Inferior parietal cortex (tissue), 1 donor: Measurements from ENCODE around the gene DIABLO.
"Not testable (repeated sequence)": the region's sequence is repeated elsewhere in the genome, so short reads cannot be mapped to it uniquely, and the experiment has no call there.

Experiments
- DNase-seq: peaks from one replicate; pipeline ENCODE4 v3.0.0-alpha.2; 2016; ENCODE audit errors: extremely low spot score

The DIABLO gene

GRCh38 chr12:122208073-122208820 is 17.6 kb downstream of the DIABLO start:
- no peak for DNase-seq

GRCh38 chr12:122207391-122207790 is 18.5 kb downstream of the DIABLO start:
- DNase-seq = no peak

- no peak for DNase-seq
These were observed 18.9 kb downstream of the DIABLO start for GRCh38 chr12:122206976-122207375.

- no peak for DNase-seq
These were observed 19.6 kb downstream of the DIABLO start for GRCh38 chr12:122206111-122206881.

GRCh38 chr12:122205053-122205925 is 20.6 kb downstream of the DIABLO start:
- no peak for DNase-seq

GRCh38 chr12:122204167-122205052 is 21.4 kb downstream of the DIABLO start:
- no peak for DNase-seq

- no peak for DNase-seq
These were observed 22.3 kb downstream of the DIABLO start, which contains the start of gene B3GNT4 for GRCh38 chr12:122203301-122204166. TSS of gene B3GNT4 (plus strand) at chr12:122203709. CDS start at chr12:122204619, 910 bp downstream.

GRCh38 chr12:122202811-122203210 is 23.0 kb downstream of the DIABLO start:
- not testable (repeated sequence) for DNase-seq

GRCh38 chr12:122202017-122202416 is 23.8 kb downstream of the DIABLO start:
- no peak for DNase-seq

GRCh38 chr12:122201381-122201780 is 24.5 kb downstream of the DIABLO start:
- no peak for DNase-seq

GRCh38 chr12:122200541-122201175 is 25.2 kb downstream of the DIABLO start:
- no peak for DNase-seq

- no peak for DNase-seq
These were observed 26.1 kb downstream of the DIABLO start for GRCh38 chr12:122199484-122200355.

- DNase-seq = no peak
These were observed 28.3 kb downstream of the DIABLO start for GRCh38 chr12:122197612-122197966.

GRCh38 chr12:122195405-122195804 is 30.4 kb downstream of the DIABLO start:
- DNase-seq = no peak

GRCh38 chr12:122194804-122195203 is 31.0 kb downstream of the DIABLO start:
- DNase-seq = no peak

- no peak for DNase-seq
These were observed 33.4 kb downstream of the DIABLO start for GRCh38 chr12:122192441-122192840.

GRCh38 chr12:122190842-122191668 is 34.8 kb downstream of the DIABLO start:
- peak; percentile 56 for DNase-seq
